Lung (tissue), 12 donors: ENCODE data around the gene TTC28. TPM values are rescaled to one million over a fixed set of nuclear protein-coding genes. Genes with fewer than 3 reads are reported as not detected.

Experiments used
- ATAC-seq: fragments of 200-7000 bp; cut with Tn5 transposase; one replicate; pipeline ENCODE4 v1.9.1; 2020; ENCODE audit warnings: moderate number of reproducible peaks; ENCODE audit not compliant: insufficient read depth, low FRiP score
- DNase-seq, 3 donors: peaks; one replicate each; pipeline ENCODE4 v3.0.0-alpha.2; 2013 to 2017
- H3K27ac ChIP-seq, 2 donors: one replicate each; pipeline ENCODE4 v1.5.1; 2013; ENCODE audit warnings: mild to moderate bottlenecking in 2 of 2, moderate library complexity in 2 of 2, control low read depth in 1 of 2, inconsistent platforms in 1 of 2, low read depth in 1 of 2, low read length in 1 of 2
- H3K27me3 ChIP-seq, 3 donors: one replicate each; pipeline ENCODE4 v1.5.1; 2013; ENCODE audit warnings: low read length in 2 of 3; ENCODE audit not compliant: control insufficient read depth in 3 of 3, insufficient read depth in 3 of 3
- H3K36me3 ChIP-seq, 4 donors: one replicate each; pipeline ENCODE4 v1.5.1; 2013; ENCODE audit warnings: low read length in 4 of 4, mild to moderate bottlenecking in 1 of 4, moderate library complexity in 1 of 4; ENCODE audit not compliant: control insufficient read depth in 4 of 4, insufficient read depth in 4 of 4
- H3K4me1 ChIP-seq, 5 donors: one replicate each; pipeline ENCODE4 v1.5.1; 2013; ENCODE audit warnings: low read length in 5 of 5, mild to moderate bottlenecking in 2 of 5, moderate library complexity in 1 of 5; ENCODE audit not compliant: control insufficient read depth in 5 of 5, insufficient read depth in 5 of 5
- H3K4me3 ChIP-seq: one replicate; pipeline ENCODE4 v1.5.1; 2013; ENCODE audit warnings: mild to moderate bottlenecking, control low read depth, moderate library complexity
- H3K9ac ChIP-seq, 2 donors: one replicate each; pipeline ENCODE4 v1.5.1; 2013; ENCODE audit warnings: low read length in 2 of 2, control low read depth in 1 of 2; ENCODE audit not compliant: insufficient read depth in 1 of 2
- H3K9me3 ChIP-seq, 4 donors: one replicate each; pipeline ENCODE4 v1.5.1; 2013; ENCODE audit warnings: low read length in 3 of 4, mild to moderate bottlenecking in 1 of 4, moderate library complexity in 1 of 4; ENCODE audit not compliant: control insufficient read depth in 4 of 4, insufficient read depth in 3 of 4
- WGBS, 2 donors: extraction: QIAGEN DNeasy Blood & Tissue Kit; methylation state at CpG; one replicate each; pipeline ENCODE4 v1.1.7; 2013; 5-methylcytosine and 5-hydroxymethylcytosine counted together
- polyA plus RNA-seq, 2 donors: library from polyadenylated mRNA; stranded (reverse); fragments of 200-250 nt; gene quantifications; one replicate each; pipeline ENCODE4 v1.2.1, GENCODE V29; 2013
- total RNA-seq, 2 donors: library from RNA; depleted of rRNA in 1 of 2; stranded (reverse); fragments of >200 nt in 1 of 2; gene quantifications; one replicate each; pipeline ENCODE4 v1.2.1, GENCODE V29; 2014 to 2021
- TF ChIP-seq, protein P1 (sequence below): IDR thresholded peaks from 2 replicates; pipeline ENCODE4 v1.5.1; 2012; ENCODE audit warnings: mild to moderate bottlenecking; ENCODE audit errors: control extremely low read depth, extremely low read depth
- donor health status: control.
- donor health status: control.
- donor health status: Bipolar disorder and iron deficiency.
- donor health status: healthy.
- donor health status: DM: yes; HTN: yes; CAD: no.

Gene TTC28
- total and polyA plus RNA-seq, 4 donors = 4.7 to 72.2 (median 24.8) TPM

DNA sequence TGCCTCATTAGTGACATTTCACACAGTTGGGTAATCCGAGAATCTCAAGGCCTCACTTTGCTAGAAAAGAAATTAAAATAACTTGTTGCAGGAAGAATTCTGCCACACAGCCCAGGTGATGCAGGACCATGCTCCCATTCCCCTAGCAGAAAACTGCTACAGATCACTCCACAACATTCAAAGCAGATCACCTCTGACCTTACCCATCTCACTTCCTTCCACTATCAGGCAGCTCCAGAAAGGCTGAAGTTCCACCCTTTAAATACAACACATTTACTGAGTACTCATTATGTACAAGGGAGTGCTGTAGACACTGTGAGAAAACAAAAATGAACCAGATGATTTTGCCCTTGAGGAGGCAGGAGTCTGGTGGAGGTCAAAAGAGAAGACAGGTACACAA is 231.0 kb downstream of the TTC28 start:
- H3K9ac ChIP-seq = no peak overlapping the region
- peaks cover 0 to 2% (median 0%) of the 10 kb centered on the region in 5 donors for H3K4me1 ChIP-seq
- no peaks in the 10 kb centered on the region for H3K36me3 ChIP-seq
- H3K9me3 ChIP-seq = peaks cover 0 to 4% (median 0%) of the 10 kb centered on the region in 4 donors
- no peaks in the 10 kb centered on the region for H3K27me3 ChIP-seq
- TF ChIP-seq, protein P1, sequence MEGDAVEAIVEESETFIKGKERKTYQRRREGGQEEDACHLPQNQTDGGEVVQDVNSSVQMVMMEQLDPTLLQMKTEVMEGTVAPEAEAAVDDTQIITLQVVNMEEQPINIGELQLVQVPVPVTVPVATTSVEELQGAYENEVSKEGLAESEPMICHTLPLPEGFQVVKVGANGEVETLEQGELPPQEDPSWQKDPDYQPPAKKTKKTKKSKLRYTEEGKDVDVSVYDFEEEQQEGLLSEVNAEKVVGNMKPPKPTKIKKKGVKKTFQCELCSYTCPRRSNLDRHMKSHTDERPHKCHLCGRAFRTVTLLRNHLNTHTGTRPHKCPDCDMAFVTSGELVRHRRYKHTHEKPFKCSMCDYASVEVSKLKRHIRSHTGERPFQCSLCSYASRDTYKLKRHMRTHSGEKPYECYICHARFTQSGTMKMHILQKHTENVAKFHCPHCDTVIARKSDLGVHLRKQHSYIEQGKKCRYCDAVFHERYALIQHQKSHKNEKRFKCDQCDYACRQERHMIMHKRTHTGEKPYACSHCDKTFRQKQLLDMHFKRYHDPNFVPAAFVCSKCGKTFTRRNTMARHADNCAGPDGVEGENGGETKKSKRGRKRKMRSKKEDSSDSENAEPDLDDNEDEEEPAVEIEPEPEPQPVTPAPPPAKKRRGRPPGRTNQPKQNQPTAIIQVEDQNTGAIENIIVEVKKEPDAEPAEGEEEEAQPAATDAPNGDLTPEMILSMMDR = no peak
- no peak overlapping the region for H3K4me3 ChIP-seq
- no peak overlapping the region for H3K27ac ChIP-seq
- DNase-seq (no peak), ATAC-seq (no peak)
- 66 to 88% methylated on average over 1 of the region's 1 CpG for WGBS, 2 donors

DNA sequence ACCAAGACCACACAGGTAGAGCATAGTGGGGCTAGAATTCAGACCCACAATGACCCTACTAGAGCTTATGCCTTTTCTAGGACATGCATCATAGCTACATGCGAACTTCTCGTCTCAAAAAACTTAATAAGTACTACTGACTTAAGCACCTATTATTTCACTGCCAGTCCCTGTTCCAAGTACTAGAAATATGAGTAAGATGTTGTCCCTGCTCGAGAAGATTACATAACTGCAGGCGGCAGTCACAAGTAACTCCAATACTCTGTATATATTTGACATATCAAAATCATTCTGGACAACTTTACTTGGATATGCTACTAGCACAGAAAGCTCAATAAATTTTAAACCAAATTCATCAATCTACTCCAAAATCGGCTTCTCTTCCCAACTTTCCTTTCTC is 235.0 kb downstream of the TTC28 start:
- H3K9ac ChIP-seq = no peak overlapping the region
- no peak overlapping the region for H3K27ac ChIP-seq
- DNase-seq (no peak), ATAC-seq (no peak)
- H3K36me3 ChIP-seq = no peaks in the 10 kb centered on the region
- no peak overlapping the region for H3K4me3 ChIP-seq
- H3K4me1 ChIP-seq = peaks cover 0 to 29% (median 6%) of the 10 kb centered on the region in 5 donors
- 53 to 70% methylated on average over 5 of the region's 5 CpGs for WGBS, 2 donors
- TF ChIP-seq, protein P1 = no peak
- no peaks in the 10 kb centered on the region for H3K27me3 ChIP-seq
- no peaks in the 10 kb centered on the region for H3K9me3 ChIP-seq

DNA sequence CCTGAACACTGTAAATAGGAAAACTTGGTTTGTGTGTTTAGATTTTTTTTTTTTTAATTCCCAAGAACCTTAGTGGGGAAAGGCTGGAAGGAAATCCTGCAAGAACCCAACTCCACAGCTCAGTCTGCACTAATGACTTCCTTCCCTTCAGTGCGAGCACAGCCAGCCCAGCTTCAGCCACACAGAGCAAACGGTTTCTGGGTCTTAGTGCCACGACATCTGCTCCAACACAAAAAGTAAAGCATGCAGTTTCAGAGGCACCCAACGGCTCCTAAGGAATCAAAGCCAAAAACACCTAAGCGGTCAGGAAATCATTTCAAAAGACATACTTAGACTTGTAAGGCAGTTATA is 236.1 kb downstream of the TTC28 start:
- WGBS, 2 donors = 1 to 3% methylated on average over 5 of the region's 5 CpGs

More for the DNA sequence above, 236.1 kb downstream of the TTC28 start:
- Histone ChIP-seq H3K36me3 (no peaks in the 10 kb centered on the region), H3K9ac (peak overlapping the region in 1 of 2 donors; percentile 57), H3K27me3 (no peaks in the 10 kb centered on the region), H3K4me3 (no peak overlapping the region), H3K4me1 (peaks cover 0 to 35% (median 6%) of the 10 kb centered on the region in 5 donors), H3K27ac (peak overlapping the region; percentile 50 to 78), H3K9me3 (no peaks in the 10 kb centered on the region)
- ATAC-seq (peak; percentile 69), DNase-seq (peak; percentile 83 to 94 (median 91))
- TF ChIP-seq, protein P1 = no peak
